Measurements from ENCODE around the gene LRG1. TPM values are rescaled to one million over a fixed set of nuclear protein-coding genes. Genes with fewer than 3 reads are reported as not detected.
A peak's percentile ranks its signal among the peaks of the same experiment; 100 is the strongest.

Gene LRG1
- polyA plus RNA-seq, 2 donors: 12.7 to 20.1 TPM

GRCh38 chr19:4582980-4583842, 43.4 kb upstream of the LRG1 start:
- H3K36me3 ChIP-seq (ENCODE audit: control insufficient read depth in 2 of 2, insufficient read depth in 2 of 2, low read length in 1 of 2): no peaks in the 10 kb centered on the region
- H3K27ac ChIP-seq (ENCODE audit: low read depth in 2 of 2, low read length in 1 of 2): no peak overlapping the region
- peaks cover 3 to 5% of the 10 kb centered on the region in 2 donors for H3K4me1 ChIP-seq (ENCODE audit: control insufficient read depth in 2 of 2, insufficient read depth in 2 of 2, low read length in 1 of 2)
- WGBS, 2 donors: 48 to 60% methylated on average over 16 of the region's 16 CpGs
- H3K27me3 ChIP-seq (ENCODE audit: control insufficient read depth in 1 of 2, insufficient read depth in 2 of 2, low read length in 2 of 2): peaks cover 7 to 17% of the 10 kb centered on the region in 2 donors
- no peak overlapping the region for H3K4me3 ChIP-seq (ENCODE audit: low read depth in 1 of 2, low read length in 2 of 2)
- H3K9me3 ChIP-seq (ENCODE audit: control insufficient read depth in 2 of 2, insufficient read depth in 1 of 2, low read depth in 1 of 2, low read length in 1 of 2): no peaks in the 10 kb centered on the region

- no peak overlapping the region for H3K27ac ChIP-seq (ENCODE audit: low read depth in 2 of 2, low read length in 1 of 2)
- 11 to 15% methylated on average over 39 to 57 of the region's 57 CpGs for WGBS, 2 donors
- peaks cover 3 to 5% of the 10 kb centered on the region in 2 donors for H3K4me1 ChIP-seq (ENCODE audit: control insufficient read depth in 2 of 2, insufficient read depth in 2 of 2, low read length in 1 of 2)
- H3K4me3 ChIP-seq (ENCODE audit: low read depth in 1 of 2, low read length in 2 of 2): peak overlapping the region in 1 of 2 donors; percentile 39
- H3K27me3 ChIP-seq (ENCODE audit: control insufficient read depth in 1 of 2, insufficient read depth in 2 of 2, low read length in 2 of 2): peaks cover 7 to 17% of the 10 kb centered on the region in 2 donors
- no peaks in the 10 kb centered on the region for H3K36me3 ChIP-seq (ENCODE audit: control insufficient read depth in 2 of 2, insufficient read depth in 2 of 2, low read length in 1 of 2)
- no peaks in the 10 kb centered on the region for H3K9me3 ChIP-seq (ENCODE audit: control insufficient read depth in 2 of 2, insufficient read depth in 1 of 2, low read depth in 1 of 2, low read length in 1 of 2)
These were observed 42.1 kb upstream of the LRG1 start for GRCh38 chr19:4581666-4582553.

GRCh38 chr19:4580961-4581665, 41.3 kb upstream of the LRG1 start:
- Histone ChIP-seq H3K4me3 (ENCODE audit: low read depth in 1 of 2, low read length in 2 of 2) (peak overlapping the region; percentile 20 to 39), H3K36me3 (ENCODE audit: control insufficient read depth in 2 of 2, insufficient read depth in 2 of 2, low read length in 1 of 2) (no peaks in the 10 kb centered on the region), H3K27ac (ENCODE audit: low read depth in 2 of 2, low read length in 1 of 2) (no peak overlapping the region), H3K9me3 (ENCODE audit: control insufficient read depth in 2 of 2, insufficient read depth in 1 of 2, low read depth in 1 of 2, low read length in 1 of 2) (no peaks in the 10 kb centered on the region), H3K4me1 (ENCODE audit: control insufficient read depth in 2 of 2, insufficient read depth in 2 of 2, low read length in 1 of 2) (peaks cover 3 to 5% of the 10 kb centered on the region in 2 donors), H3K27me3 (ENCODE audit: control insufficient read depth in 1 of 2, insufficient read depth in 2 of 2, low read length in 2 of 2) (peaks cover 7 to 17% of the 10 kb centered on the region in 2 donors)
- WGBS, 2 donors: 1 to 3% methylated on average over 40 to 62 of the region's 62 CpGs

- Histone ChIP-seq H3K4me3 (ENCODE audit: low read depth in 1 of 2, low read length in 2 of 2) (no peak overlapping the region), H3K27ac (ENCODE audit: low read depth in 2 of 2, low read length in 1 of 2) (no peak overlapping the region)
These were observed 40.4 kb upstream of the LRG1 start for GRCh38 chr19:4580021-4580901.

GRCh38 chr19:4579389-4579788, 39.6 kb upstream of the LRG1 start:
- WGBS, 2 donors: 71 to 76% methylated on average over 8 of the region's 8 CpGs
- H3K9me3 ChIP-seq (ENCODE audit: control insufficient read depth in 2 of 2, insufficient read depth in 1 of 2, low read depth in 1 of 2, low read length in 1 of 2): no peaks in the 10 kb centered on the region
- H3K36me3 ChIP-seq (ENCODE audit: control insufficient read depth in 2 of 2, insufficient read depth in 2 of 2, low read length in 1 of 2): no peaks in the 10 kb centered on the region
- peaks cover 7 to 12% of the 10 kb centered on the region in 2 donors for H3K27me3 ChIP-seq (ENCODE audit: control insufficient read depth in 1 of 2, insufficient read depth in 2 of 2, low read length in 2 of 2)
- H3K4me3 ChIP-seq (ENCODE audit: low read depth in 1 of 2, low read length in 2 of 2): no peak overlapping the region
- H3K4me1 ChIP-seq (ENCODE audit: control insufficient read depth in 2 of 2, insufficient read depth in 2 of 2, low read length in 1 of 2): peaks cover 2 to 5% of the 10 kb centered on the region in 2 donors
- no peak overlapping the region for H3K27ac ChIP-seq (ENCODE audit: low read depth in 2 of 2, low read length in 1 of 2)

More at GRCh38 chr19:4580021-4580901, 40.4 kb upstream of the LRG1 start:
- WGBS, 2 donors: 6 to 8% methylated on average over 42 to 50 of the region's 50 CpGs
- peaks cover 3 to 5% of the 10 kb centered on the region in 2 donors for H3K4me1 ChIP-seq (ENCODE audit: control insufficient read depth in 2 of 2, insufficient read depth in 2 of 2, low read length in 1 of 2)
- H3K36me3 ChIP-seq (ENCODE audit: control insufficient read depth in 2 of 2, insufficient read depth in 2 of 2, low read length in 1 of 2): no peaks in the 10 kb centered on the region
- peaks cover 7 to 17% of the 10 kb centered on the region in 2 donors for H3K27me3 ChIP-seq (ENCODE audit: control insufficient read depth in 1 of 2, insufficient read depth in 2 of 2, low read length in 2 of 2)
- no peaks in the 10 kb centered on the region for H3K9me3 ChIP-seq (ENCODE audit: control insufficient read depth in 2 of 2, insufficient read depth in 1 of 2, low read depth in 1 of 2, low read length in 1 of 2)

- Histone ChIP-seq H3K36me3 (ENCODE audit: control insufficient read depth in 2 of 2, insufficient read depth in 2 of 2, low read length in 1 of 2) (no peaks in the 10 kb centered on the region), H3K9me3 (ENCODE audit: control insufficient read depth in 2 of 2, insufficient read depth in 1 of 2, low read depth in 1 of 2, low read length in 1 of 2) (no peaks in the 10 kb centered on the region), H3K27me3 (ENCODE audit: control insufficient read depth in 1 of 2, insufficient read depth in 2 of 2, low read length in 2 of 2) (peaks cover 7 to 12% of the 10 kb centered on the region in 2 donors), H3K4me3 (ENCODE audit: low read depth in 1 of 2, low read length in 2 of 2) (no peak overlapping the region), H3K27ac (ENCODE audit: low read depth in 2 of 2, low read length in 1 of 2) (no peak overlapping the region), H3K4me1 (ENCODE audit: control insufficient read depth in 2 of 2, insufficient read depth in 2 of 2, low read length in 1 of 2) (no peaks in the 10 kb centered on the region)
- WGBS, 2 donors: 52 to 66% methylated on average over 11 of the region's 11 CpGs
These were observed 38.9 kb upstream of the LRG1 start for GRCh38 chr19:4578552-4579248.

- Histone ChIP-seq H3K9me3 (ENCODE audit: control insufficient read depth in 2 of 2, insufficient read depth in 1 of 2, low read depth in 1 of 2, low read length in 1 of 2) (no peaks in the 10 kb centered on the region), H3K27ac (ENCODE audit: low read depth in 2 of 2, low read length in 1 of 2) (no peak overlapping the region)
- WGBS, 2 donors: 83 to 85% methylated on average over 5 of the region's 5 CpGs
These were observed 37.4 kb upstream of the LRG1 start for GRCh38 chr19:4577020-4577782.

More at GRCh38 chr19:4577020-4577782, 37.4 kb upstream of the LRG1 start:
- Histone ChIP-seq H3K4me3 (ENCODE audit: low read depth in 1 of 2, low read length in 2 of 2) (no peak overlapping the region), H3K4me1 (ENCODE audit: control insufficient read depth in 2 of 2, insufficient read depth in 2 of 2, low read length in 1 of 2) (no peaks in the 10 kb centered on the region), H3K36me3 (ENCODE audit: control insufficient read depth in 2 of 2, insufficient read depth in 2 of 2, low read length in 1 of 2) (no peaks in the 10 kb centered on the region), H3K27me3 (ENCODE audit: control insufficient read depth in 1 of 2, insufficient read depth in 2 of 2, low read length in 2 of 2) (peaks cover 3 to 12% of the 10 kb centered on the region in 2 donors)

Measured in esophagus (tissue), 2 donors.